SK-N-MC (cell line): ENCODE measurements around the gene IFIT2.

Experiments used
- DNase-seq: peaks from one replicate; pipeline ENCODE4 v3.0.0-alpha.2; 2011; ENCODE audit warnings: low read depth, low spot score
- H3K27ac ChIP-seq: fragments of 200-600 bp; sonication (generic); 2 replicates; pipeline ENCODE4 v1.5.1; 2016; ENCODE audit warnings: mixed run types
- H3K36me3 ChIP-seq: fragments of 200-600 bp; sonication (generic); 2 replicates; pipeline ENCODE4 v1.6.1; 2017; ENCODE audit warnings: antibody characterized with exemption, low read length, mixed read lengths; ENCODE audit not compliant: insufficient read depth
- H3K4me3 ChIP-seq: fragments of 200-600 bp; sonication (generic); 2 replicates; pipeline ENCODE4 v1.5.1; 2016
- H3K9ac ChIP-seq: fragments of 200-600 bp; sonication (generic); 2 replicates; pipeline ENCODE4 v1.8.0; 2017; ENCODE audit warnings: mixed run types, mixed read lengths; ENCODE audit not compliant: insufficient read length
- H3K9me3 ChIP-seq: fragments of 200-600 bp; sonication (generic); 2 replicates; pipeline ENCODE4 v1.6.1; 2017; ENCODE audit warnings: low read depth, mild to moderate bottlenecking, antibody characterized with exemption, low read length, moderate library complexity, mixed read lengths
- EZH2 ChIP-seq: fragments of 200-600 bp; sonication (generic); IDR thresholded peaks from one replicate; pipeline ENCODE4 v1.6.1; 2017; ENCODE audit warnings: antibody characterized with exemption
- FOXP2 ChIP-seq: optimal IDR thresholded peaks from 2 replicates; pipeline ENCODE3; 2011; ENCODE audit warnings: mild to moderate bottlenecking, moderate library complexity; ENCODE audit not compliant: insufficient read depth; ENCODE audit errors: extremely low read length, control extremely low read depth
- POLR2AphosphoS5 ChIP-seq: IDR thresholded peaks from 2 replicates; pipeline ENCODE4 v1.6.1; 2012; ENCODE audit warnings: mild to moderate bottlenecking, low read depth, low read length, borderline replicate concordance

The IFIT2 gene

DNA sequence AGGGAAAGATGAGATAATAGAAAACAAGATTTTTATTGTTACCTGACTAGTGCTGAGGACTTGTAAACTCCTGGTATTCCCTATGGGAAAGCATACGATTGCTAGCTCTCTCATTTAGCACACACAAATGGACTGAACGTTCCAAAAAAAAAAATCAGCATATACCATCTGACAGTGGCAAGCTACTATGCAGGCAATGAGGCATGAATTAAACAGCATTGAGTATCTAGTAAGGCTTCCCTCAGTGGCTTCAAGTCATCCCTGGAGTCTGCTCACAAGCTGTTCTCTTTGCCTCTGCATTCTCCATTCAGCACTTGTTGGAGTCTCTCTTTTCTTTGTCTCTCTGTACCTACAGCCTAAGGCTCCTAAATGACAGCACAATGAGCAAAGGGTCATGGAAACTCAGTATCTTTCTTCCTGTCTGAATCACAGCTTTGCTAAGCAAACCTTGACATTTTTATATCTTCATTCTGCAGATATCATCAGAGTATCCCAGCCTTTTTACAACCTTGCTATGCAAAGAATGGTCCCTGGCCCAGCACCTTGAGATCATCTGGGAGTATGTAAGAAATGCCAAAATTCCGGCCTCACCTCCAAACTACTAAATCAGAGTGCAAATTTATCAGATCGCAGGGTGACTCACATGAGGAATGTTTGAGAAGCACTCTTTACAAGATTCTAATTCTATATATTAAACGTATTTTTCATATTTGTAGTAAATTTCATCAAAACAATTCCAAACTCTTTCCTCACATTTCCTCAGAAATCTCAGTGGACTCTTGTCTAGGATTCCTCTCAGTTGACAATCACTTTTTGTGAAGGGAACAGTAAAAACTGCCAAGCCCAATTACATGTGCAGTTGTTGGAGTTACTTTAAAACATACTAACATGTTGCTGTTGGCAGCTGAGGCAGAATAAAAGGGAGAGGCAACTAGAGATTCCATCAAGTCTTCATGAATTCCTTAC is 39.5 kb upstream of the IFIT2 start:
- Histone ChIP-seq H3K9ac (no peak overlapping the region), H3K4me3 (no peak overlapping the region), H3K9me3 (no peaks in the 10 kb centered on the region), H3K27ac (no peak overlapping the region), H3K36me3 (no peaks in the 10 kb centered on the region)
- TF ChIP-seq EZH2, result no peak
- TF ChIP-seq FOXP2, result no peak
- no peak for TF ChIP-seq POLR2AphosphoS5
- no peak for DNase-seq

DNA sequence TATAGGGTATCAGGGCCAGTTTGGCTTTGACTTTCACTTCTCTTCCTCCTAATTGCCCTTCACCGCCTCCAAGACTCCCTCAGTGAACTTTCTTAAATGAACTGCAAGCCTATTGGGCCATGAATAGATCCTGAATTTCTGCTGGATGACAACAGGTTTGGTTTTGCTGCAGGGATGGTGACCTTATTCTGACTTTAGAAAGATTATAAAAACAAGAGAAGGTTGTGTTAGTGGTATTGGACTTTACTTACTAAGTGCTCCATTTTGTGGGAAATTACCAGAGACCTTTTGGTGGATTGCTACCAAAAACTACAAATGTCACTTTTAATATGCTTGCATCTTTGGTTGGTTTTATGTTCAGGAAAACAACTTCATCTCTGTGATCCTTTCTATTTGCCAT is 38.8 kb upstream of the IFIT2 start:
- Histone ChIP-seq H3K27ac (no peak overlapping the region), H3K9me3 (no peaks in the 10 kb centered on the region), H3K4me3 (no peak overlapping the region), H3K9ac (no peak overlapping the region), H3K36me3 (no peaks in the 10 kb centered on the region)
- no peak for TF ChIP-seq EZH2
- DNase-seq, result no peak

DNA sequence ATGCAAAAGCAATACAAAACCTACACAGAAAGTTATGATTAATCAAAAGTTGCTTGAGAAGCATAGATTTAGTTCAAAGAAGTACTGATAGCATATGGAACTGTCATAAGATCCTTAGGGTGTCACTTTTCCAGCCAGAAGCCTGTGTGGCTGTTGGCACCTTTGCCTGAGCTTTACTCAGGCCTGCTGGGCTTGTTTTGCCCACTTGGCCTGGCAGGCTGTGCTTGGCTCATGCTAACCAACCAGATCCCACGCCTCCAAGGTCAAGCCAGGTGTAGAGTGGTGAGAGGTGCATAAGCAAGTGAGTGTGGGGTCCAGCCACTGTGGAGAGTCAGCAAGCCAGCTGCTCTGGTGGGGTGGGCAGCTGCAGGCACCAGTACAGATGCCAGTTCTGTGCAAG is 38.3 kb upstream of the IFIT2 start:
- Histone ChIP-seq H3K4me3 (no peak overlapping the region), H3K36me3 (no peaks in the 10 kb centered on the region), H3K27ac (no peak overlapping the region), H3K9me3 (no peaks in the 10 kb centered on the region), H3K9ac (no peak overlapping the region)
- no peak for DNase-seq
- TF ChIP-seq POLR2AphosphoS5 (no peak), EZH2 (no peak), FOXP2 (no peak)

DNA sequence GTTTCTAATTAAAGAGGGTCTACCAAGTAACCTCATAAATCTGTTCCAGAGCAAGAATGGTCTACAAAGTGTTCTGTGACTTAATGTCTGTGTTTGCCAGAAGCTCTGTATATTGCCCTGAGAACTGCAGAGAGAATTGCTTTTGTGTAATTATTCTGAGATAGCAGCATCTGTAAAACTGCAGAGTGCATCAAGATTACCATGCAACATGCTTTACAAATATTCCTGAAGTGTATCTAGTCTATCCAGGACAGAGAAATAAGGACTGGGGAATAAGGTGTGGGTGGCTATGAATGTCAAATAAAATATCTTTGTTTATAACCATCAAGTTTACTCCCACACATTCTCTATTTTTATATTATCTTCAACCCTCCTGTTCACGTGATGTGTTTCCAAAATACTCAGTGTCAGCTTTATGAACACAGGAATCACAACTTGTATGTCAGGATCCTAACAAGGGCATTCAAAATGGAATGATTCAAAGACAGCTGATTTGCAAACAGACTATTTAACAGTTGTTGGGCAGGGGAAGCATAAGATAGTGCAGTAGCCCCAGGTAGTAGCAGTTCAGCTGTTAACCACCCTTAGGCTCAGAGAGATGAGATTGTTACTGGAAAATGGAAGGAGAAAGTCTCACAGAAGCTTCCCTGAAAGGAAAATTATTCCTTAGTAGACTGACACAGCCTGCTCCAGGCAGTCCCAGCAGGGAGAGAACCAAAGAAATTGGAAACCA is 35.0 kb upstream of the IFIT2 start:
- H3K27ac ChIP-seq, result no peak overlapping the region
- DNase-seq, result no peak
- TF ChIP-seq EZH2 (no peak), POLR2AphosphoS5 (no peak), FOXP2 (no peak)

GRCh38 chr10:89269433-89270152 is 32.3 kb upstream of the IFIT2 start:
- H3K27ac ChIP-seq, result no peak overlapping the region
- H3K9ac ChIP-seq, result no peak overlapping the region
- H3K9me3 ChIP-seq, result no peaks in the 10 kb centered on the region
- DNase-seq, result no peak
- no peak overlapping the region for H3K4me3 ChIP-seq
- no peak for TF ChIP-seq POLR2AphosphoS5
- no peak for TF ChIP-seq FOXP2
- no peaks in the 10 kb centered on the region for H3K36me3 ChIP-seq

More for the DNA sequence above, 35.0 kb upstream of the IFIT2 start:
- no peak overlapping the region for H3K4me3 ChIP-seq
- no peaks in the 10 kb centered on the region for H3K9me3 ChIP-seq
- H3K9ac ChIP-seq, result no peak overlapping the region
- no peaks in the 10 kb centered on the region for H3K36me3 ChIP-seq

DNA sequence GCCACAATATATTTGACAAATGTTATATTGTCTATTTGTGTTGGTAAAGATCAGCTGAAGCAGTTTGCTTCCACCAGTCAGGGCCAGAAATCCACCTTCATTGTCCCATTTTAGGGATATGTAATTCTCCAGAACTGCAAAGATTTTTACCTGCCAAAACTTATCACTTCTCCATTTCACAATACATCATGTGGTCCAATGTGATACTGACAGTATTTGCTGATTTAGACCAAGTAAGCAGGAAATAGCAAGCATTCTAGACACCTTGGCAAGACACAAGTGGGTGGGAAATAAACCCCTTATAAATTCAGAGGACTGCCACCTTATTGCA is 31.7 kb upstream of the IFIT2 start:
- Histone ChIP-seq H3K27ac (no peak overlapping the region), H3K4me3 (no peak overlapping the region), H3K9me3 (no peaks in the 10 kb centered on the region), H3K9ac (no peak overlapping the region), H3K36me3 (no peaks in the 10 kb centered on the region)
- no peak for TF ChIP-seq FOXP2
- no peak for TF ChIP-seq EZH2
- no peak for TF ChIP-seq POLR2AphosphoS5
- no peak for DNase-seq

GRCh38 chr10:89271532-89271931 is 30.3 kb upstream of the IFIT2 start:
- TF ChIP-seq POLR2AphosphoS5 (no peak), EZH2 (no peak), FOXP2 (no peak)
- no peak overlapping the region for H3K9ac ChIP-seq
- H3K9me3 ChIP-seq, result no peaks in the 10 kb centered on the region
- no peak overlapping the region for H3K4me3 ChIP-seq
- no peak overlapping the region for H3K27ac ChIP-seq
- no peaks in the 10 kb centered on the region for H3K36me3 ChIP-seq
- no peak for DNase-seq

GRCh38 chr10:89273680-89274079 is 28.2 kb upstream of the IFIT2 start:
- TF ChIP-seq FOXP2 (no peak), EZH2 (no peak), POLR2AphosphoS5 (no peak)
- Histone ChIP-seq H3K9me3 (no peaks in the 10 kb centered on the region), H3K9ac (no peak overlapping the region), H3K27ac (no peak overlapping the region), H3K36me3 (no peaks in the 10 kb centered on the region), H3K4me3 (no peak overlapping the region)
- no peak for DNase-seq
